ENCODE data around the gene DAND5.

DAND5 gene

GRCh38 chr19:12997967-12998940 lies 28.9 kb downstream of the DAND5 start:
- Histone ChIP-seq H3K9me2 (replicated peaks; ENCODE audit: low read depth, low read length) (no peaks in the 10 kb centered on the region), H4K20me1 (ENCODE audit: insufficient read depth, low read length, poor library complexity, severe bottlenecking) (no peaks in the 10 kb centered on the region), H3K36me3 (ENCODE audit: insufficient read depth, low read length) (no peaks in the 10 kb centered on the region), H3F3A (ENCODE audit: low read depth) (no peaks in the 10 kb centered on the region), H3K79me2 (ENCODE audit: insufficient read depth, low read length) (no peaks in the 10 kb centered on the region), H3K4me3 (ENCODE audit: low read length, poor library complexity, severe bottlenecking) (no peak overlapping the region), H2AFZ (ENCODE audit: low read length) (no peak overlapping the region), H3K4me2 (ENCODE audit: low read depth, low read length, poor library complexity, severe bottlenecking) (no peak overlapping the region), H3K27me3 (ENCODE audit: insufficient read depth, low read length, poor library complexity, severe bottlenecking) (no peaks in the 10 kb centered on the region), H3K9ac (ENCODE audit: low read depth, low read length, poor library complexity, severe bottlenecking) (no peak overlapping the region), H3K4me1 (ENCODE audit: insufficient read depth, low read length, poor library complexity, severe bottlenecking) (peaks cover 6% of the 10 kb centered on the region), H3K9me3 (ENCODE audit: insufficient read depth, low read depth, low read length) (no peaks in the 10 kb centered on the region)
- no peak for TF ChIP-seq CTCF (conservative IDR thresholded peaks at IDR 0.05; ENCODE audit: low read length)
- TF ChIP-seq EZH2phosphoT487 (IDR thresholded peaks at IDR 0.05; ENCODE audit: borderline replicate concordance) = no peak

DNA sequence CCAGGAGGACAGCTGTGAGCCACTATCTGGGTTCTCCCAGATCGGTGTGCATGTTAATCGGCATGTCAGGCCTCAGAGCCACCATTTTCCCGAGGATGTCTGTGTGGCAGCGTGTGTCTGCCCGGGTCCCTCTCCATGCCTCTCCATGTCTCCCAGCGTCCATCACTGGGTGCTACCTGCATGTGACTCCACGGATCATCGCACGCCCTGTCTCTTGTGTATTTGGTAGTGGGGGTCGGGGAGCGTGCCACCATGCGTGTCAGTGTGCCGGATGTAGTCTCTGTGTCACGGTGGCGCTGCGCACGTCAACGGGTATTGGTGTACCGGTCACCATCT lies 31.8 kb downstream of the DAND5 start:
- no peaks in the 10 kb centered on the region for H3K36me3 ChIP-seq (ENCODE audit: insufficient read depth, low read length)
- no peaks in the 10 kb centered on the region for H3K4me1 ChIP-seq (ENCODE audit: insufficient read depth, low read length, poor library complexity, severe bottlenecking)
- no peaks in the 10 kb centered on the region for H3K79me2 ChIP-seq (ENCODE audit: insufficient read depth, low read length)
- H3K27me3 ChIP-seq (ENCODE audit: insufficient read depth, low read length, poor library complexity, severe bottlenecking) = no peaks in the 10 kb centered on the region
- no peaks in the 10 kb centered on the region for H3K9me2 ChIP-seq (replicated peaks; ENCODE audit: low read depth, low read length)
- H3K9me3 ChIP-seq (ENCODE audit: insufficient read depth, low read depth, low read length) = no peaks in the 10 kb centered on the region
- no peaks in the 10 kb centered on the region for H3F3A ChIP-seq (ENCODE audit: low read depth)
- H3K4me2 ChIP-seq (ENCODE audit: low read depth, low read length, poor library complexity, severe bottlenecking) = no peak overlapping the region
- H2AFZ ChIP-seq (ENCODE audit: low read length) = no peak overlapping the region
- TF ChIP-seq CTCF (conservative IDR thresholded peaks at IDR 0.05; ENCODE audit: low read length) = no peak
- TF ChIP-seq EZH2phosphoT487 (IDR thresholded peaks at IDR 0.05; ENCODE audit: borderline replicate concordance) = no peak
- no peak overlapping the region for H3K9ac ChIP-seq (ENCODE audit: low read depth, low read length, poor library complexity, severe bottlenecking)
- H4K20me1 ChIP-seq (ENCODE audit: insufficient read depth, low read length, poor library complexity, severe bottlenecking) = no peaks in the 10 kb centered on the region
- no peak overlapping the region for H3K4me3 ChIP-seq (ENCODE audit: low read length, poor library complexity, severe bottlenecking)

GRCh38 chr19:13001502-13002165 lies 32.3 kb downstream of the DAND5 start:
- H3K36me3 ChIP-seq (ENCODE audit: insufficient read depth, low read length) = no peaks in the 10 kb centered on the region
- H3F3A ChIP-seq (ENCODE audit: low read depth) = no peaks in the 10 kb centered on the region
- no peak overlapping the region for H3K4me2 ChIP-seq (ENCODE audit: low read depth, low read length, poor library complexity, severe bottlenecking)
- no peaks in the 10 kb centered on the region for H3K9me2 ChIP-seq (replicated peaks; ENCODE audit: low read depth, low read length)
- no peaks in the 10 kb centered on the region for H3K79me2 ChIP-seq (ENCODE audit: insufficient read depth, low read length)
- TF ChIP-seq EZH2phosphoT487 (IDR thresholded peaks at IDR 0.05; ENCODE audit: borderline replicate concordance) = no peak
- TF ChIP-seq CTCF (conservative IDR thresholded peaks at IDR 0.05; ENCODE audit: low read length) = no peak
- no peaks in the 10 kb centered on the region for H3K4me1 ChIP-seq (ENCODE audit: insufficient read depth, low read length, poor library complexity, severe bottlenecking)
- H3K9ac ChIP-seq (ENCODE audit: low read depth, low read length, poor library complexity, severe bottlenecking) = no peak overlapping the region
- H3K27me3 ChIP-seq (ENCODE audit: insufficient read depth, low read length, poor library complexity, severe bottlenecking) = no peaks in the 10 kb centered on the region
- H2AFZ ChIP-seq (ENCODE audit: low read length) = no peak overlapping the region
- H3K9me3 ChIP-seq (ENCODE audit: insufficient read depth, low read depth, low read length) = no peaks in the 10 kb centered on the region
- no peaks in the 10 kb centered on the region for H4K20me1 ChIP-seq (ENCODE audit: insufficient read depth, low read length, poor library complexity, severe bottlenecking)
- no peak overlapping the region for H3K4me3 ChIP-seq (ENCODE audit: low read length, poor library complexity, severe bottlenecking)
